Ovary (tissue), 9 donors: Measurements from ENCODE around the gene DTL. TPM values are rescaled to one million over a fixed set of nuclear protein-coding genes. Genes with fewer than 3 reads are reported as not detected.

Experiments
- DNase-seq, 5 donors: peaks; one replicate each; pipeline ENCODE4 v3.0.0-alpha.2; 2019 to 2020
- H3K27ac ChIP-seq, 2 donors: fragments of 200-600 bp; one replicate each; pipeline versions ENCODE4 v1.5.1 to v1.8.0; 2019 to 2022
- H3K27me3 ChIP-seq: fragments of 200-600 bp; one replicate; pipeline ENCODE4 v1.8.0; 2022
- H3K36me3 ChIP-seq: fragments of 200-600 bp; sonication (generic); one replicate; pipeline ENCODE4 v1.5.1; 2019
- H3K4me1 ChIP-seq: one replicate; pipeline ENCODE4 v1.8.1; 2013; ENCODE audit warnings: mild to moderate bottlenecking, moderate library complexity; ENCODE audit not compliant: insufficient read depth
- H3K4me3 ChIP-seq: fragments of 200-600 bp; sonication (generic); one replicate; pipeline ENCODE4 v1.5.1; 2017
- H3K9me3 ChIP-seq, 2 donors: fragments of 200-600 bp in 1 of 2; sonication (generic) in 1 of 2; one replicate each; pipeline versions ENCODE4 v1.5.1 to v1.8.1; 2013 to 2019; ENCODE audit warnings: mild to moderate bottlenecking in 1 of 2, moderate library complexity in 1 of 2
- EP300 ChIP-seq: sonication (generic); formaldehyde crosslinking; IDR thresholded peaks from one replicate; pipeline ENCODE4 v1.6.1; 2017; ENCODE audit warnings: antibody characterized with exemption
- POLR2A ChIP-seq: fragments of 450-650 bp; IDR thresholded peaks from one replicate; pipeline ENCODE4 v1.6.1; 2017; ENCODE audit warnings: antibody characterized with exemption, mild to moderate bottlenecking, moderate library complexity
- WGBS, 3 donors: extraction: QIAGEN DNeasy Blood & Tissue Kit in 1 of 3; methylation state at CpG; one replicate each; pipeline versions ENCODE4 v1.1.5 to v1.1.7; 2013 to 2017; 5-methylcytosine and 5-hydroxymethylcytosine counted together
- intact Hi-C, 4 donors: fragments of 100-400 bp; cut with DNase I; formaldehyde crosslinking; loops; one replicate each; pipeline versions ENCODE4 v1.11.0 to v1.15.1; 2022 to 2023
- polyA plus RNA-seq, 2 donors: library from polyadenylated mRNA; stranded (reverse); fragments of 200-250 nt in 1 of 2; fragments of 350-450 nt in 1 of 2; fragmentation: Illumina TruSeq in 1 of 2; extraction: RNeasy Lipid Tissue Mini Kit (QIAGEN cat#74804) in 1 of 2; gene quantifications; one replicate each; pipeline ENCODE4 v1.2.3, GENCODE V29; 2013 to 2014
- total RNA-seq, 7 donors: library from RNA; depleted of rRNA in 2 of 7; stranded (reverse); fragments of >200 nt in 2 of 7; fragmentation: NEBNext Ultra II Directional in 3 of 7; extraction: Animal tissue kit (Norgen Biotek cat#: 25700) in 3 of 7; gene quantifications; one replicate each; pipeline versions ENCODE4 v1.1.0 to v1.2.4, GENCODE V29; 2016 to 2023
- TF ChIP-seq, protein P1 (sequence below), 3 donors: fragments of 450-650 bp in 2 of 3; fragments of 200-600 bp in 1 of 3; IDR thresholded peaks; one replicate each; pipeline versions ENCODE4 v1.5.1 to v1.8.0; 2016 to 2022; ENCODE audit warnings: antibody characterized with exemption in 3 of 3, mild to moderate bottlenecking in 1 of 3
- donor health status: DM: no; HTN: no; CAD: no; lungs with moderate emphysema.
- donor health status: DM: no; HTN: no; CAD: no.
- donor health status: Bipolar disorder and iron deficiency.
- donor health status: DM: yes; HTN: yes; CAD: no.
- donor health status: DM: no; HTN: no; CAD: no.
- donor health status: DM: yes; HTN: yes; CAD: no.

The DTL gene
- total and polyA plus RNA-seq, 9 donors: 0.11 to 2.0 (median 0.96) TPM

DNA sequence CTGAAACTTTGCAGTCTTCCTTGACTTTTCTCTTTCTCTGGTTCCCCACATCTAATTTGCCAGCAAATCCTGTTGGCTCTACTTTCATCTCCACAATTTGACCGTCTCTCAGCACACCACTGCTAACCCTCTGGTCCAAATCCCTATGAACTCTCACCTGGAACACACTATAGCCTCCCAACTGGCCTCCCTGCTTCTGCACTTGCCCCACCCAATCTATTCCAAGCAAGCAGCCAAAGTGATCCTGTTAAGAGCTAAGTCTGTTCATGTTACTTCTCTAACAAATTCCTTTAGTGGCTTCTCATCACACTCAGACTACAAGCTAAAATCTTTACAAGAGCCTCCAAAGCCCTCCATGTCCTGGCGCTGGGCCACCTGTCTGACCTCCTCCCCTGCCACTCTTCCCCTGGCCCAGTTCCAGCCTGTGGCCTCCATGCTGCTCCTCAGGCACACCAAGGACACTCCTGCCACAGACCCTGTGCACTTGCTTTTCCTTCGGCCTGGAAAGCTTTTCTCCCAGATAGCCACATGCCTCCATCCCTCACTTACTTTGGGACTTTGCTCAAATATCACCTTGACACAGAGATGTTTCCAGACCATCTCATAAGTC, 104.1 kb downstream of the DTL start:
- DNase-seq: no peak
- 88 to 93% (median 90%) methylated on average over 3 of the region's 3 CpGs for WGBS, 3 donors
- H3K4me1 ChIP-seq: no peaks in the 10 kb centered on the region

GRCh38 chr1:212141404-212141803, 105.9 kb downstream of the DTL start:
- no peak for TF ChIP-seq POLR2A
- no peak for TF ChIP-seq EP300
- TF ChIP-seq, protein P1, sequence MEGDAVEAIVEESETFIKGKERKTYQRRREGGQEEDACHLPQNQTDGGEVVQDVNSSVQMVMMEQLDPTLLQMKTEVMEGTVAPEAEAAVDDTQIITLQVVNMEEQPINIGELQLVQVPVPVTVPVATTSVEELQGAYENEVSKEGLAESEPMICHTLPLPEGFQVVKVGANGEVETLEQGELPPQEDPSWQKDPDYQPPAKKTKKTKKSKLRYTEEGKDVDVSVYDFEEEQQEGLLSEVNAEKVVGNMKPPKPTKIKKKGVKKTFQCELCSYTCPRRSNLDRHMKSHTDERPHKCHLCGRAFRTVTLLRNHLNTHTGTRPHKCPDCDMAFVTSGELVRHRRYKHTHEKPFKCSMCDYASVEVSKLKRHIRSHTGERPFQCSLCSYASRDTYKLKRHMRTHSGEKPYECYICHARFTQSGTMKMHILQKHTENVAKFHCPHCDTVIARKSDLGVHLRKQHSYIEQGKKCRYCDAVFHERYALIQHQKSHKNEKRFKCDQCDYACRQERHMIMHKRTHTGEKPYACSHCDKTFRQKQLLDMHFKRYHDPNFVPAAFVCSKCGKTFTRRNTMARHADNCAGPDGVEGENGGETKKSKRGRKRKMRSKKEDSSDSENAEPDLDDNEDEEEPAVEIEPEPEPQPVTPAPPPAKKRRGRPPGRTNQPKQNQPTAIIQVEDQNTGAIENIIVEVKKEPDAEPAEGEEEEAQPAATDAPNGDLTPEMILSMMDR (IDR thresholded peaks at IDR 0.05): no peak
- Histone ChIP-seq H3K4me3 (no peak overlapping the region), H3K9me3 (no peaks in the 10 kb centered on the region), H3K36me3 (no peaks in the 10 kb centered on the region), H3K27ac (no peak overlapping the region), H3K4me1 (no peaks in the 10 kb centered on the region), H3K27me3 (no peaks in the 10 kb centered on the region)
- WGBS, 3 donors: 85 to 89% (median 87%) methylated on average over 4 of the region's 4 CpGs
- intact Hi-C loops: no loop called here
- DNase-seq: no peak

More for the DNA sequence above, 104.1 kb downstream of the DTL start:
- no peak for TF ChIP-seq EP300
- Histone ChIP-seq H3K27ac (no peak overlapping the region), H3K27me3 (no peaks in the 10 kb centered on the region), H3K4me3 (no peak overlapping the region), H3K36me3 (no peaks in the 10 kb centered on the region), H3K9me3 (no peaks in the 10 kb centered on the region)
- intact Hi-C loops: no loop called here

DNA sequence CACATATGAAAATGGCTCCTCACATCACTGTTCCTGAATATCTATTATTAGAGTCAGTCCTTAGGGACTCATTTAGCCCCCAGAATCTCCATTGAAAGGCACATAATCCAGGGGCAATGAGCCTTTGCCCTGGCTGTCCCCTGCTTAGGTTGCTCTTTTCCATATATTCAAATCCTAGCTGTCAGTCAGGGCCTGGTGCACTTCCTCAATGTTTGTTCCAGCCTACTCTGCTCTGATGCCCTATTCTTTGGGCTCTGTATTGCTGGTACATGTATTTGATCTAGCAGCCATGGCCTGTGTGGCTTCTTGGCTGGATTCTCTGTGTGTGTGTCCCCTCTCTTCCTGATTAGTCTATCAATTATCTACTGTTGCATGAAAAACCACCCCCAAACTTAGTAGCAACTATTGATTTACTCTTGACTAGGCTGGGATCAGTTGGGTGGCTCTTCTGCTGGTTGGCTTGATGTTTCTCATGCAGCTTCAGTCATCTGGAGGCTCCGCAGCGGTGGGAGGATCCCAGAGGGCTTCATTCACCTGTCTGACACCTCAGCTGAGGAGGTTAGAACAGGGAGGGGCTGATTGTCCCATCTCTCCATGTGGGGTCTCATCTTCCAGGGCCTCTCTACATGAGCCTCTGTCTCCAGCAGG, 107.5 kb downstream of the DTL start:
- 98 to 100% (median 100%) methylated on average over 2 of the region's 2 CpGs for WGBS, 3 donors
- H3K4me1 ChIP-seq: no peaks in the 10 kb centered on the region
- DNase-seq: no peak
- H3K4me3 ChIP-seq: no peak overlapping the region
- H3K27ac ChIP-seq: no peak overlapping the region
- no peaks in the 10 kb centered on the region for H3K27me3 ChIP-seq
- intact Hi-C loops: no loop called here
- no peak for TF ChIP-seq EP300
- TF ChIP-seq, protein P1 (IDR thresholded peaks at IDR 0.05): no peak
- TF ChIP-seq POLR2A: no peak
- H3K36me3 ChIP-seq: no peaks in the 10 kb centered on the region
- no peaks in the 10 kb centered on the region for H3K9me3 ChIP-seq

- Histone ChIP-seq H3K36me3 (no peaks in the 10 kb centered on the region), H3K4me3 (no peak overlapping the region), H3K27me3 (no peaks in the 10 kb centered on the region), H3K9me3 (no peaks in the 10 kb centered on the region), H3K27ac (no peak overlapping the region), H3K4me1 (no peaks in the 10 kb centered on the region)
- no peak for DNase-seq
- intact Hi-C loops: no loop called here
- TF ChIP-seq POLR2A (no peak), EP300 (no peak)
- TF ChIP-seq, protein P1 (IDR thresholded peaks at IDR 0.05): no peak
- 68 to 76% (median 74%) methylated on average over 7 of the region's 7 CpGs for WGBS, 3 donors
These were observed 112.1 kb downstream of the DTL start for GRCh38 chr1:212147581-212148033.

GRCh38 chr1:212149566-212149965, 114.0 kb downstream of the DTL start:
- H3K9me3 ChIP-seq: no peaks in the 10 kb centered on the region
- no peak overlapping the region for H3K27ac ChIP-seq
- intact Hi-C loops: no loop called here
- H3K4me3 ChIP-seq: no peak overlapping the region
- no peak for TF ChIP-seq POLR2A
- TF ChIP-seq, protein P1 (IDR thresholded peaks at IDR 0.05): no peak
- TF ChIP-seq EP300: no peak
- no peaks in the 10 kb centered on the region for H3K36me3 ChIP-seq
- no peak for DNase-seq
- no peaks in the 10 kb centered on the region for H3K27me3 ChIP-seq
- WGBS, 3 donors: 89 to 94% (median 93%) methylated on average over 4 of the region's 4 CpGs
- no peaks in the 10 kb centered on the region for H3K4me1 ChIP-seq
